Measurements from ENCODE around the gene DNASE2B.

DNA sequence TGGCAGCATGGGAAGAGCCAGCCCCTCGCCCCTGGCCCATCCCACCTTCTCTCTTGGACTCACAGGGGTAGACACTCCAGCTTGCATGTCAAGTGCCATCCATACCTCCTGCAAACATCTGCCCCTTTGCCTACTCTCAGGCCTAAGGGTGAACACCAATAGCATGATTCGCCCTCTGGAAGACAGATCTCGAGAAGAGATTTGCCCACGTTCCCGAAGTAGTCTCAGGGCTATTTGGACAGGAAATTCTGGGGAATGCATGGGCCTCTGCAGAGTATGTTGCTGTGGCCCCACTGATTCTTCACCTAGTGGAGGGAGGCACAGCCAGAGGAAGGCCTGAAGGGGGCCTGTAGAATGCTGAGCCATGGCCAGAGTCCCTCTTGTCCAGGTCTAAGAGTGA is 29.8 kb upstream of the DNASE2B start:
- TF ChIP-seq, protein P1, sequence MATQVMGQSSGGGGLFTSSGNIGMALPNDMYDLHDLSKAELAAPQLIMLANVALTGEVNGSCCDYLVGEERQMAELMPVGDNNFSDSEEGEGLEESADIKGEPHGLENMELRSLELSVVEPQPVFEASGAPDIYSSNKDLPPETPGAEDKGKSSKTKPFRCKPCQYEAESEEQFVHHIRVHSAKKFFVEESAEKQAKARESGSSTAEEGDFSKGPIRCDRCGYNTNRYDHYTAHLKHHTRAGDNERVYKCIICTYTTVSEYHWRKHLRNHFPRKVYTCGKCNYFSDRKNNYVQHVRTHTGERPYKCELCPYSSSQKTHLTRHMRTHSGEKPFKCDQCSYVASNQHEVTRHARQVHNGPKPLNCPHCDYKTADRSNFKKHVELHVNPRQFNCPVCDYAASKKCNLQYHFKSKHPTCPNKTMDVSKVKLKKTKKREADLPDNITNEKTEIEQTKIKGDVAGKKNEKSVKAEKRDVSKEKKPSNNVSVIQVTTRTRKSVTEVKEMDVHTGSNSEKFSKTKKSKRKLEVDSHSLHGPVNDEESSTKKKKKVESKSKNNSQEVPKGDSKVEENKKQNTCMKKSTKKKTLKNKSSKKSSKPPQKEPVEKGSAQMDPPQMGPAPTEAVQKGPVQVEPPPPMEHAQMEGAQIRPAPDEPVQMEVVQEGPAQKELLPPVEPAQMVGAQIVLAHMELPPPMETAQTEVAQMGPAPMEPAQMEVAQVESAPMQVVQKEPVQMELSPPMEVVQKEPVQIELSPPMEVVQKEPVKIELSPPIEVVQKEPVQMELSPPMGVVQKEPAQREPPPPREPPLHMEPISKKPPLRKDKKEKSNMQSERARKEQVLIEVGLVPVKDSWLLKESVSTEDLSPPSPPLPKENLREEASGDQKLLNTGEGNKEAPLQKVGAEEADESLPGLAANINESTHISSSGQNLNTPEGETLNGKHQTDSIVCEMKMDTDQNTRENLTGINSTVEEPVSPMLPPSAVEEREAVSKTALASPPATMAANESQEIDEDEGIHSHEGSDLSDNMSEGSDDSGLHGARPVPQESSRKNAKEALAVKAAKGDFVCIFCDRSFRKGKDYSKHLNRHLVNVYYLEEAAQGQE (IDR thresholded peaks at IDR 0.05; ENCODE audit: low read depth): no peak
- TF ChIP-seq NFIC (IDR thresholded peaks at IDR 0.05) (no peak), TCF12 (IDR thresholded peaks at IDR 0.05; ENCODE audit: low read depth) (no peak), YY1 (IDR thresholded peaks at IDR 0.05; ENCODE audit: low read depth) (no peak), TAF1 (IDR thresholded peaks at IDR 0.05; ENCODE audit: low read depth) (no peak), EP300 (IDR thresholded peaks at IDR 0.05; ENCODE audit: borderline replicate concordance) (no peak), ZBTB7A (IDR thresholded peaks at IDR 0.05; ENCODE audit: low read depth) (no peak), CREB1 (IDR thresholded peaks at IDR 0.05; ENCODE audit: low read depth) (no peak), CEBPB (IDR thresholded peaks at IDR 0.05) (no peak), FOXM1 (IDR thresholded peaks at IDR 0.05; ENCODE audit: borderline replicate concordance, low read depth) (no peak), RAD21 (IDR thresholded peaks at IDR 0.05; ENCODE audit: low read depth) (no peak)
- TF ChIP-seq, protein P2, sequence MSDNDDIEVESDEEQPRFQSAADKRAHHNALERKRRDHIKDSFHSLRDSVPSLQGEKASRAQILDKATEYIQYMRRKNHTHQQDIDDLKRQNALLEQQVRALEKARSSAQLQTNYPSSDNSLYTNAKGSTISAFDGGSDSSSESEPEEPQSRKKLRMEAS (IDR thresholded peaks at IDR 0.05): no peak
- TF ChIP-seq, protein P3, sequence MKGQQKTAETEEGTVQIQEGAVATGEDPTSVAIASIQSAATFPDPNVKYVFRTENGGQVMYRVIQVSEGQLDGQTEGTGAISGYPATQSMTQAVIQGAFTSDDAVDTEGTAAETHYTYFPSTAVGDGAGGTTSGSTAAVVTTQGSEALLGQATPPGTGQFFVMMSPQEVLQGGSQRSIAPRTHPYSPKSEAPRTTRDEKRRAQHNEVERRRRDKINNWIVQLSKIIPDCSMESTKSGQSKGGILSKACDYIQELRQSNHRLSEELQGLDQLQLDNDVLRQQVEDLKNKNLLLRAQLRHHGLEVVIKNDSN (IDR thresholded peaks at IDR 0.05): no peak

Measured in Ishikawa (cell line).